Activated B cell treated with CpG ODN at 0.5 μM for 24 hours (primary cell): ENCODE data around the gene PRRT1. TPM values are rescaled to one million over a fixed set of nuclear protein-coding genes. Genes with fewer than 3 reads are reported as not detected.
"Not testable (repeated sequence)": the region's sequence is repeated elsewhere in the genome, so short reads cannot be mapped to it uniquely, and the experiment has no call there.

Source experiments
- ATAC-seq: fragments of 200-7000 bp; cut with Tn5 transposase; one replicate; pipeline ENCODE4 v1.10.0; 2021; ENCODE audit warnings: low read depth, mild to moderate bottlenecking, moderate library complexity
- CTCF ChIA-PET: fragments of 350-600 bp; sonication (Branson Sonifier 250); formaldehyde crosslinking; loops from one replicate; lab custom pipeline; 2021; ENCODE audit warnings: antibody characterized with exemption; lab: Charles Lee
- POLR2A ChIA-PET: fragments of 350-600 bp; sonication (Branson Sonifier 250); formaldehyde crosslinking; loops from one replicate; lab custom pipeline; 2021; ENCODE audit warnings: antibody characterized with exemption; lab: Charles Lee
- DNase-seq: peaks from one replicate; pipeline ENCODE4 v3.0.0; 2022
- H3K27ac Mint-ChIP-seq: one replicate; pipeline ENCODE4 v1.8.0; 2020; ENCODE audit warnings: mixed read lengths
- H3K27me3 Mint-ChIP-seq: one replicate; pipeline ENCODE4 v1.8.0; 2021; ENCODE audit warnings: mixed read lengths
- H3K36me3 Mint-ChIP-seq: one replicate; pipeline ENCODE4 v1.8.0; 2021; ENCODE audit warnings: low read depth, mixed read lengths
- H3K4me1 Mint-ChIP-seq: one replicate; pipeline ENCODE4 v1.8.0; 2021; ENCODE audit warnings: mixed read lengths
- H3K4me3 Mint-ChIP-seq: one replicate; pipeline ENCODE4 v1.8.0; 2020; ENCODE audit warnings: mild to moderate bottlenecking, mixed read lengths
- H3K9me3 Mint-ChIP-seq: one replicate; pipeline ENCODE4 v1.8.0; 2020; ENCODE audit warnings: mixed read lengths
- CTCF ChIP-seq: fragments of 200-600 bp; IDR thresholded peaks from one replicate; pipeline ENCODE4 v1.8.0; 2022; ENCODE audit warnings: antibody characterized with exemption, mild to moderate bottlenecking
- intact Hi-C: fragments of 100-400 bp; cut with micrococcal nuclease; formaldehyde crosslinking; loops from one replicate; pipeline ENCODE4 v1.15.1; 2024
- total RNA-seq: library from RNA; stranded (reverse); gene quantifications from 2 replicates; pipeline ENCODE4 v1.2.3, GENCODE V29; 2022

PRRT1 gene
- total RNA-seq, 1 donor from 2014 or later = not detected

DNA sequence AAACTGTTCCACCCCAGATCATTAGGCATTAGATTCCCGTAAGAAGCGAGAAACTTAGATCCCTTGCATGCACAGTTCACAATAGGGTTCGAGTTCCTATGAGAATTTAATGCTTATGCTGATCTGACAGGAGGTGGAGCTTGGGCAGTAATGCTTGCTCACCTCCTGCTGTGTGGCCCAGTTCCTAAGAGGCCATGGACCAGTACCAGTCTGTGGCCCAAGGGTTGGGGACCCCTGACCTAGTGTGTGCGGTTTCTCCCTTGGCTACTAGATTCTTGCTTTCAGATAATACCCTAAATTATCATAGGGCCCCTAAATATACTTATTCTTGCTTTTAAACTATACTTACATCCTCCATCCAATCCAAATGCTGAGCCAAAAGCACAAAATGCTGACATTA, 42.6 kb upstream of the PRRT1 start:
- H3K4me3 Mint-ChIP-seq = peak overlapping the region; percentile 71
- H3K4me1 Mint-ChIP-seq = peaks cover 63% of the 10 kb centered on the region
- H3K27ac Mint-ChIP-seq = peak overlapping the region; percentile 91
- H3K9me3 Mint-ChIP-seq = no peaks in the 10 kb centered on the region
- peaks cover 31% of the 10 kb centered on the region for H3K36me3 Mint-ChIP-seq
- CTCF ChIA-PET = interaction anchor here (1.0 to 2.5 kb wide), 3 partner anchors 16 to 76 kb away, joined by 3 to 11 read pairs (median 6); no protein-coding TSS in a partner anchor
- ATAC-seq (no peak), DNase-seq (no peak)
- no peaks in the 10 kb centered on the region for H3K27me3 Mint-ChIP-seq
- POLR2A ChIA-PET = interaction anchor here (0.5 to 3.8 kb wide), 6 partner anchors 16 to 1077 kb away, joined by 3 to 69 read pairs (median 6); partner anchors contain the start of genes AGPAT1, RNF5, RPS18 and VPS52
- TF ChIP-seq CTCF = no peak
- intact Hi-C loops = loop anchor here (2.0 to 10.0 kb wide), 3 partner anchors 650 to 776 kb away; partner anchors contain the start of genes ATP6V1G2, DDX39B, HLA-DMB and NFKBIL1

GRCh38 chr6:32193096-32193495, 41.4 kb upstream of the PRRT1 start:
- POLR2A ChIA-PET = interaction anchor here (0.6 to 5.2 kb wide), 18 partner anchors 10 to 1078 kb away, joined by 3 to 102 read pairs (median 5); partner anchors contain the start of genes AGPAT1, ATF6B, DDX39B and DXO
- H3K4me1 Mint-ChIP-seq = peaks cover 75% of the 10 kb centered on the region
- DNase-seq, ATAC-seq, H3K27me3 Mint-ChIP-seq, H3K9me3 Mint-ChIP-seq: not testable (repeated sequence)
- peak overlapping the region; percentile 96 for H3K27ac Mint-ChIP-seq
- H3K4me3 Mint-ChIP-seq = peak overlapping the region; percentile 91
- intact Hi-C loops = loop anchor here (5.0 to 10.0 kb wide), 2 partner anchors 648 to 749 kb away; partner anchors contain the start of genes ATP6V1G2, DDX39B, HLA-DMB and NFKBIL1
- CTCF ChIA-PET = interaction anchor here (0.8 to 1.0 kb wide), 4 partner anchors 38 to 661 kb away, joined by 3 to 5 read pairs (median 4); partner anchors contain the start of genes PSMB9 and TAP1
- peaks cover 43% of the 10 kb centered on the region for H3K36me3 Mint-ChIP-seq

- DNase-seq (peak; percentile 59), ATAC-seq (no peak)
- Mint-ChIP-seq H3K27me3 (no peaks in the 10 kb centered on the region), H3K4me3 (peak within 1 kb of the TSS; percentile 91), H3K27ac (peak within 1 kb of the TSS; percentile 96), H3K4me1 (peaks cover 80% of the 10 kb centered on the region), H3K9me3 (no peaks in the 10 kb centered on the region), H3K36me3 (peaks cover 47% of the 10 kb centered on the region)
- CTCF ChIA-PET = interaction anchor here (0.8 to 1.0 kb wide), 4 partner anchors 38 to 661 kb away, joined by 3 to 5 read pairs (median 4); partner anchors contain the start of genes PSMB9 and TAP1
- no peak for TF ChIP-seq CTCF
- intact Hi-C loops = loop anchor here (5.0 to 10.0 kb wide), 2 partner anchors 648 to 750 kb away; partner anchors contain the start of genes ATP6V1G2, DDX39B, HLA-DMB and NFKBIL1
- POLR2A ChIA-PET = interaction anchor here (0.5 to 5.2 kb wide), 21 partner anchors 10 to 1125 kb away, joined by 3 to 102 read pairs (median 4); partner anchors contain the start of genes AGPAT1, ATF6B, DDX39B and DXO
Measured at GRCh38 chr6:32192608-32193039, 40.9 kb upstream of the PRRT1 start, which contains the start of gene GPSM3. Gene GPSM3, minus strand, starts transcription at chr6:32192643. Its CDS starts 130 bp downstream, at chr6:32192513.

GRCh38 chr6:32191696-32192607, 40.2 kb upstream of the PRRT1 start:
- H3K4me1 Mint-ChIP-seq = peaks cover 82% of the 10 kb centered on the region
- H3K4me3 Mint-ChIP-seq = peak overlapping the region; percentile 91
- TF ChIP-seq CTCF = no peak
- POLR2A ChIA-PET = interaction anchor here (0.5 to 5.2 kb wide), 21 partner anchors 9 to 1125 kb away, joined by 3 to 102 read pairs (median 5); partner anchors contain the start of genes AGPAT1, ATF6B, DDX39B and DXO
- H3K36me3 Mint-ChIP-seq = peaks cover 54% of the 10 kb centered on the region
- H3K9me3 Mint-ChIP-seq = no peaks in the 10 kb centered on the region
- ATAC-seq (no peak), DNase-seq (no peak)
- peak overlapping the region; percentile 96 for H3K27ac Mint-ChIP-seq
- intact Hi-C loops = loop anchor here (2.0 to 10.0 kb wide), 3 partner anchors 37 to 750 kb away; partner anchors contain the start of genes ATP6V1G2, DDX39B, HLA-DMB and NFKBIL1
- H3K27me3 Mint-ChIP-seq = no peaks in the 10 kb centered on the region
- CTCF ChIA-PET = interaction anchor here (0.8 to 1.0 kb wide), 3 partner anchors 52 to 662 kb away, joined by 3 to 5 read pairs (median 4); partner anchors contain the start of genes PSMB9 and TAP1
